ENCODE measurements around the gene BCL2L2.

DNA sequence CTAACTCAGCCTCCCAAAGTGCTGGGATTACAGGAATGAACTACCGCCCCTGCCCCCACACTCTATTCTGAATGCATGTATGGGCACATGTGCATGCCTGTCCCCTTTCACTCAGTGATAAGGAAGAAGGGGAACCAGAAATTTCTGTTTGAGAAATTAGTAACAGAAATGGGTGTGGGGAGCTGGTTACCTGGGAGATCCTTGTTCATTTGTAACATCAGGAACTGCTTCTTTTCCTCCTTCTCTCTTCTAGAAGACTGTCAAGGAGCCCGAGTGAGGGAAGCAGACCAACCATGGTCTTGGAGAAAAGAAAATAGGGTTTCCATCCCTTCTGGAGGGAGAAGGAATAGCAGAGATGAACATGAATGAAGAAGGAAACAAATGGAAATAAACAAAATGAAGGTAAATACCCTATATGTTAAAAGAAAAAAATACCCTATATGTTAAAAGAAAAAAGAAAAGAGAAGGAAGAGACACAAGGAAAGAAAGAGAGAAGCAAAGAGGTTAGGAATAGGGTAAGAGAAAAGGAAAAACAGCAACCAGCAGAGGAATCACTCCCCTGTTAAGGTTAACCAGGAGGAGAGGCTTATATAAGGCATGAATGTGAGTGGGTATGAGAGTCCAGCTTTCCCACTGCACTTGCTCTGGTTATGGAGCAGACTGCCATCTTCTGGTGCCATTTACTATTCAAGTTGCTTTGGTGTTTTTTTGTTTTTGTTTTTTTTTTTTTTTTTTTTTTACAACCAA, 7.2 kb upstream of the BCL2L2 start:
- no peak for TF ChIP-seq EGR2 (tag by site-specific recombination; IDR thresholded peaks at IDR 0.05; ENCODE audit: low read depth)
- no peak for TF ChIP-seq ZBTB8A (tag by site-specific recombination; IDR thresholded peaks at IDR 0.05)
- TF ChIP-seq, protein P1, sequence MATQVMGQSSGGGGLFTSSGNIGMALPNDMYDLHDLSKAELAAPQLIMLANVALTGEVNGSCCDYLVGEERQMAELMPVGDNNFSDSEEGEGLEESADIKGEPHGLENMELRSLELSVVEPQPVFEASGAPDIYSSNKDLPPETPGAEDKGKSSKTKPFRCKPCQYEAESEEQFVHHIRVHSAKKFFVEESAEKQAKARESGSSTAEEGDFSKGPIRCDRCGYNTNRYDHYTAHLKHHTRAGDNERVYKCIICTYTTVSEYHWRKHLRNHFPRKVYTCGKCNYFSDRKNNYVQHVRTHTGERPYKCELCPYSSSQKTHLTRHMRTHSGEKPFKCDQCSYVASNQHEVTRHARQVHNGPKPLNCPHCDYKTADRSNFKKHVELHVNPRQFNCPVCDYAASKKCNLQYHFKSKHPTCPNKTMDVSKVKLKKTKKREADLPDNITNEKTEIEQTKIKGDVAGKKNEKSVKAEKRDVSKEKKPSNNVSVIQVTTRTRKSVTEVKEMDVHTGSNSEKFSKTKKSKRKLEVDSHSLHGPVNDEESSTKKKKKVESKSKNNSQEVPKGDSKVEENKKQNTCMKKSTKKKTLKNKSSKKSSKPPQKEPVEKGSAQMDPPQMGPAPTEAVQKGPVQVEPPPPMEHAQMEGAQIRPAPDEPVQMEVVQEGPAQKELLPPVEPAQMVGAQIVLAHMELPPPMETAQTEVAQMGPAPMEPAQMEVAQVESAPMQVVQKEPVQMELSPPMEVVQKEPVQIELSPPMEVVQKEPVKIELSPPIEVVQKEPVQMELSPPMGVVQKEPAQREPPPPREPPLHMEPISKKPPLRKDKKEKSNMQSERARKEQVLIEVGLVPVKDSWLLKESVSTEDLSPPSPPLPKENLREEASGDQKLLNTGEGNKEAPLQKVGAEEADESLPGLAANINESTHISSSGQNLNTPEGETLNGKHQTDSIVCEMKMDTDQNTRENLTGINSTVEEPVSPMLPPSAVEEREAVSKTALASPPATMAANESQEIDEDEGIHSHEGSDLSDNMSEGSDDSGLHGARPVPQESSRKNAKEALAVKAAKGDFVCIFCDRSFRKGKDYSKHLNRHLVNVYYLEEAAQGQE (tag by site-specific recombination; IDR thresholded peaks at IDR 0.05), result no peak
- TF ChIP-seq, protein P2, sequence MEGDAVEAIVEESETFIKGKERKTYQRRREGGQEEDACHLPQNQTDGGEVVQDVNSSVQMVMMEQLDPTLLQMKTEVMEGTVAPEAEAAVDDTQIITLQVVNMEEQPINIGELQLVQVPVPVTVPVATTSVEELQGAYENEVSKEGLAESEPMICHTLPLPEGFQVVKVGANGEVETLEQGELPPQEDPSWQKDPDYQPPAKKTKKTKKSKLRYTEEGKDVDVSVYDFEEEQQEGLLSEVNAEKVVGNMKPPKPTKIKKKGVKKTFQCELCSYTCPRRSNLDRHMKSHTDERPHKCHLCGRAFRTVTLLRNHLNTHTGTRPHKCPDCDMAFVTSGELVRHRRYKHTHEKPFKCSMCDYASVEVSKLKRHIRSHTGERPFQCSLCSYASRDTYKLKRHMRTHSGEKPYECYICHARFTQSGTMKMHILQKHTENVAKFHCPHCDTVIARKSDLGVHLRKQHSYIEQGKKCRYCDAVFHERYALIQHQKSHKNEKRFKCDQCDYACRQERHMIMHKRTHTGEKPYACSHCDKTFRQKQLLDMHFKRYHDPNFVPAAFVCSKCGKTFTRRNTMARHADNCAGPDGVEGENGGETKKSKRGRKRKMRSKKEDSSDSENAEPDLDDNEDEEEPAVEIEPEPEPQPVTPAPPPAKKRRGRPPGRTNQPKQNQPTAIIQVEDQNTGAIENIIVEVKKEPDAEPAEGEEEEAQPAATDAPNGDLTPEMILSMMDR (tag by site-specific recombination; IDR thresholded peaks at IDR 0.05), result peak; percentile 39; the same call in 1 of the 2 replicates
- TF ChIP-seq, protein P3, sequence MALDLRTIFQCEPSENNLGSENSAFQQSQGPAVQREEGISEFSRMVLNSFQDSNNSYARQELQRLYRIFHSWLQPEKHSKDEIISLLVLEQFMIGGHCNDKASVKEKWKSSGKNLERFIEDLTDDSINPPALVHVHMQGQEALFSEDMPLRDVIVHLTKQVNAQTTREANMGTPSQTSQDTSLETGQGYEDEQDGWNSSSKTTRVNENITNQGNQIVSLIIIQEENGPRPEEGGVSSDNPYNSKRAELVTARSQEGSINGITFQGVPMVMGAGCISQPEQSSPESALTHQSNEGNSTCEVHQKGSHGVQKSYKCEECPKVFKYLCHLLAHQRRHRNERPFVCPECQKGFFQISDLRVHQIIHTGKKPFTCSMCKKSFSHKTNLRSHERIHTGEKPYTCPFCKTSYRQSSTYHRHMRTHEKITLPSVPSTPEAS (tag by site-specific recombination; IDR thresholded peaks at IDR 0.05), result no peak
- no peak for TF ChIP-seq BCL11A (tag by site-specific recombination; IDR thresholded peaks at IDR 0.05; ENCODE audit: low read depth)
- TF ChIP-seq ZNF391 (tag by site-specific recombination; IDR thresholded peaks at IDR 0.05; ENCODE audit: borderline replicate concordance, low read depth), result no peak
- no peak for TF ChIP-seq GLI4 (tag by site-specific recombination; IDR thresholded peaks at IDR 0.05)
- no peak for TF ChIP-seq ZNF324 (tag by site-specific recombination; IDR thresholded peaks at IDR 0.05)
- TF ChIP-seq, protein P4, sequence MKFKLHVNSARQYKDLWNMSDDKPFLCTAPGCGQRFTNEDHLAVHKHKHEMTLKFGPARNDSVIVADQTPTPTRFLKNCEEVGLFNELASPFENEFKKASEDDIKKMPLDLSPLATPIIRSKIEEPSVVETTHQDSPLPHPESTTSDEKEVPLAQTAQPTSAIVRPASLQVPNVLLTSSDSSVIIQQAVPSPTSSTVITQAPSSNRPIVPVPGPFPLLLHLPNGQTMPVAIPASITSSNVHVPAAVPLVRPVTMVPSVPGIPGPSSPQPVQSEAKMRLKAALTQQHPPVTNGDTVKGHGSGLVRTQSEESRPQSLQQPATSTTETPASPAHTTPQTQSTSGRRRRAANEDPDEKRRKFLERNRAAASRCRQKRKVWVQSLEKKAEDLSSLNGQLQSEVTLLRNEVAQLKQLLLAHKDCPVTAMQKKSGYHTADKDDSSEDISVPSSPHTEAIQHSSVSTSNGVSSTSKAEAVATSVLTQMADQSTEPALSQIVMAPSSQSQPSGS (tag by site-specific recombination; IDR thresholded peaks at IDR 0.05; ENCODE audit: low read depth), result no peak
- no peak for TF ChIP-seq YY1 (tag by site-specific recombination; IDR thresholded peaks at IDR 0.05)
- no peak for TF ChIP-seq HOXA7 (CRISPR knock-in tag; IDR thresholded peaks at IDR 0.05; ENCODE audit: borderline replicate concordance)

Data from HEK293 (cell line).